Stimulated activated CD4-positive, alpha-beta T cell treated with anti-CD3 and anti-CD28 coated beads, Interleukin-12 subunit alpha, Interleukin-12 subunit beta, amount 100 ng/mL, for 48 hours (primary cell): ENCODE data around the gene AVPR2.

ENCODE experiments used
- DNase-seq, 3 donors: peaks; one replicate each; pipeline ENCODE4 v3.0.0-alpha.2; 2020; ENCODE audit warnings: low read depth in 2 of 3, low spot score in 1 of 3

AVPR2 gene

DNA sequence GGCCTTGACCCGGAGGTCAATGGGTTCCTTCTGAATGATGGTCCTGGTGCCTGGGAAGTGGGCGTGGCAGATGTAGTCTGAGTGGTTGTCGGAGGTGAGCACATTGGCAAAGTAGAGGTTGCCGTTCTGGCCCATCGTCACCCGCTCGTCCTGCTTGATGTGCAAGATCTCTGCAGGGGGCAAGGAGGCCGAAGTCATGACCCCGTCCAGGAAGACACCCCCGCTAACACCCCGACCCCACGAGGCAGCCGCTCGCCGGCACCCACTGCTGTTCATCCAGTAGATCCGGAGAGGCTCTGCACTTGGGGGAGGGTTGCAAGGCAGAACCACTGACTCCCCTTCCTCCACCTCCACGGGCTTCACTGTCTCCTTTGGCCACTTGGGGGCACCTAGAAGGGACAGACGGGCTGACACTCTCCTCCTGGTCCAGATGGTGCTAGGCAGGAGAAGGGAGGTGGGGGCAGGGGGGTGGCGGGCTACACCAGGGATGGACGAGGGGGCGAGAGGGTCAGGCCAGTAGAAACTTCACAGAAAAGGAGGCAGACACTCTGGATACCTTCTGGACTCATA lies 33.6 kb upstream of the AVPR2 start:
- no peak for DNase-seq

DNA sequence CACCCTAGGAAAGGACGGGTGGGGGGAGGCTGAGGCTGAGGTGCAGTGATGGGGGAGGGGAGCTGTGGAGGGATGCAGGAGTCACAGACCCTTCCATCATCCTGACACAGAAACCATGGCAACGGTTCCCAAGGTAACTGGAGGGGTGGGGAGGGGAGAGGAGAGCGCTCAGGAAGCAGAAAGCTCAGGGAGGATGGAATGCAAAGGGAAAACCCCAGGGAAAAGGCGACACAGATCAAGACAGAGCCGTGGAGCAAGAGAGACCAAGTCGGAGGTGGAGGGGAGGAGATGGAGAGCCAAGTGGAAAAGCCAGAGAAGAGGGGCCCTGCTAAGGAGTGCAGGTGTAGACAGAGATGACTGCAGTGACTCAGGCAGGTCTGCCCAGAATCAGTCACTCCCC lies 33.0 kb upstream of the AVPR2 start:
- no peak for DNase-seq

DNA sequence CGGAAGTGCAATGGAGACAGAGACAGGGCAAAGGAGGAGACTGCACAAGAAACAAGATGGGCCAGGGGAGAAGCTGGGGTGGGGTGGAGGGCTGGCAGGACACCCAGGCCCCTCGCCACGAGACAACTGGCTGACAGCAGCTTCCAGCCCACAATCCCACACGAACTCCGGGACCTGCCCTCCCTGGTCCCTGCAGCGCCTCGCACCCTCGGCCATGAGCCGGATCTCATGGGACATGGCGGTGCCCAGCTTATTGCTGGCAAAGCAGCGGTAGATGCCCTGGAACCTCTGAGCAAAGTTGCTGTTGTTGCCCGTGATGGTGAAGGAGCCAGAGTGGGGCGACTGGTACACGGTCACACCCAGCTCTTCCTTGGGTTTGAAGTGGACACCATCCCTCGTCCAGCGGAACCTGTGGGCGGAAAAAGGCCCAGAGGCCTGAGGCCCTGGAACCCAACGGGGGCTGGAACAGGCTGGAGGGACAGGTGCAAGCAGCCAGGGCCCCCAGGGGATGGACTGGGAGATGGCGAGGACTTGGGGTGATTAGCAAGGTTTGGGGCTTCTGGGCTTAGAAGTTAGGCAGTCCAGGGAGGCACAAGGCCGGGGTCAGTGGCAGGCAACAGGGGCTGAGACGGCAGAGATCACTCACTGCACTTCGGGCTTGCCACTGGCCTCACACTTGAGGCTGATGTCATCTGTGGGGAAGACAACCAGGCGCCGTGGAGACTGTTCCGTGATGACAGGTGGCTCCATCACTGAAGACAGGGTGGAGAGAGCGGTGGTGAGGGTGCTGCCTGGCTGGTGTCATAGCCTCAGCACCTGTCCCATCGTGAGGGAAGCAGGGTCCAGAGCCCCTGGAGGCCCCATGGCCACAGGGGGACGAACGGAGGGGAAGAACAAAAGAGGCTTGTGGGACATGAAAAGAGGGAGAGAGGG lies 32.3 kb upstream of the AVPR2 start:
- DNase-seq, result no peak

DNA sequence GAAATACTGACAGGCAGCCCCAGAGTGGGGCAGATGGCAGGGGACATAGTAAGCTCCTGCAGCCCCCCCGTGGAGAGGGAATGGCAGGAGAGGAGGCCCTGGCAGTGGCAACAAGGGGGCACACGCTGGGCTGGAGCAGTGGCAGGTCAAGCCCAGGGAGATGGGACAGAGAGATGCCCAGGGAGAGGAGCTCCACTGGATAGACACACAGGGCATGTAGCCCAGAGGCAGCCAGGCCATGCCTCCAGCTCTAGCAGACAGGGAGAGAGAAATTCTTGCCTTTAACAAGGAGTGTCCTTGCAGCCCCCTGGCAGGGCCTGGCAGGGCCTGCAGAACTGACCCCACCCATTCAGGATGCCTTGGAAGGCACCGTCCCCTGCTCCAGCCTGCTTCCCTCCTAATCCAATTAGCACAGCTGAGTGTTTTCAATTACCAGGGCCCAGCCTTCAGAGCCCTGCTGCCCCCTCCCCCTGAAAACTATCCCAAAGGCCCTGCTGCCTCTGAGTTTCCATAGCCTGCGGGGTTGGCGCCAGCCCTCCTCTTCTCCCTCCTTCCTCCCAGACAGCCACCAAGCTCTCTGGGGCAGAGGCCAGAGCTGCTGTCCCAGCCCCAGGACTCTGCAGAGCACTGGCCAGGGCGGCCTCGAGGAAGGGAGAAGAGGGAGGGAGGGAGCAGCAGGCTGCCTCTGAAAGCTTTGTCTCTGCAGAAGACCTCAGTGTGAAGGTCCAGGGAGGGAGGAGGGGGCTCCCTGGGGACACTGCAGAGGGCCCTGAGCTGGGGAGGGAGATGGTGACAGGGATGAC lies 31.0 kb upstream of the AVPR2 start:
- DNase-seq, result no peak

DNA sequence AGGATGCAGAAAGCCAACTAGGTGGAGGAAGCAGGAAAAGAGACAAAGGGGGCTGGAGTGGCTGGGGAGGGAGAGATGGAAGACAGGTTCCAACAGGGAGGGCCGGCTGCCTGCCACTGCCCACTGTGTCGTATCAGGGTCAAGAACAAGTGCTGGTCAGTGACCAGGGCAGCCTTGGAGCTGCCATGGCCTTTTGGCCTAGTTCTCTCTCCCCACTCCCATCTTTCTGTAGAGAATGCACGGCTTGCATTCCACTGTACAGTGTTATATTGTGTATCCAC lies 30.4 kb upstream of the AVPR2 start:
- DNase-seq, result no peak

DNA sequence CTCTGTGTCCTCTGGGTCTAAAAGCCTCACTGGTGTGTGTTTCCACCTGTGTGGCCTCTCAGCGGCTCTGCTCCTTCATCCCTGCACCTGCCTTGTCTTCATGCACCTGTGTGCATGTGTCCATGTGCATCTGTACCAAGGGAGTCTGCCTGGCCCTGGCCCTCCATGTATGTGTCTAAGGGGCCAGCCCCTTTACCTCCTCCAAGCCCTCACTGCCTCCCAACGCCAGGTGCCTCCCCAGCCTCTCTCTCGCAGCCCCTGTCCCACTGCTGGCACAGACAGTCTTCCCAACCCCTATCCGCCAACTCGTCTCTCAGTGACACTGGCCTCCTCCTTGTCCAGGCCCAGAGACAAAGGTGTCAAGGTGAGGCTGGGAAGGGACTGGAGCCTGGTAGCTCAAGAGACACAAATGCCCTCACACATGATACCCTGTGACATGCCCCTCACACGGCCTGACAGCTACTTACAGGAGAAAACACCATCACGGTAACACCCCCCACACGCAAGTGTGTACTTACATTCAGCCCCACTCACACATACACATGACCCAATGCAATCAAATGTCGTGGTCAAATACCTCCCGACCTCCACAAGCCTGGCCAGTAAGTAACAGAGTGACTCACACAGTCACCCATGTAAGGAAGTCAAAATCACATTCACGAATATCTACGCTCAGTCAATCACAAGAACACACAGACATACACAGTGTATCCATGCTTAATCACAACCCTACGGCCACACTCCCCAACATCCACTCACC lies 29.9 kb upstream of the AVPR2 start:
- no peak for DNase-seq

DNA sequence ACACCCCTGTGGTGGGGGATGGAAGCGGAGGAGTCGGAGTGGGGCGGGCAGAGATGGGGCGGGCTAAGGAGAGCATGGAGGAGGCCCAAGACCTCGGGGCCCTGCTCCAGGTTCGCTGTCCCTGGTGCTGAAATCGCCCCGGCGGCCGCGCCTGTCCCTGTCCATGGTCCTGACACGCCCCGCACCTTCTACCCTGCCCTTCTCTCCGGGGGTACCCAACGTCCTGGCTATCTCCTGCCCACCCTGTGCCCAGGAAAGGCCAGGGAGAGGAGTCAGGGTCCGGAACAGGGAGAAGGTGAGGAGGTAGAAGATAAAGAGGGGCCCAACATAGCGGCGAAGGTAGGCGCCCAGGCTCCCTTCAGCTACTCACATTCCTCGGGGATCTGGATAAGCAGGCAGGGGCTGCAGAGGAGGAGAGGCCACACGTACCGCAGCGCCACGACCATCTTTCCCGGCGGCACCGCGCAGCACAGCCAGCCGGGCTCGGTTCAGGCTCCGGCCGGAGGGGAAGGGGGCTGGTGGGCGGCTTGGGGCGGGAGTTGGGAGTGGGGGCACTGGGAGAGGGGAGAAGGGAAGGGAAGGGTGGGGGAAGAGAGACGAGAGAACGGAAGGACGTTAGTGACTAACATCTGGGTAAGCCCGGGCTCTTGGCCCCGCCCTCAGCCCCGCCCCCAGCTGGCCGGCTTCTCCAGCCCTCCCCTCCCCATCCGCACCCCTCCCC lies 28.9 kb upstream of the AVPR2 start:
- DNase-seq, result peak; percentile 31 to 67 (median 38)

DNA sequence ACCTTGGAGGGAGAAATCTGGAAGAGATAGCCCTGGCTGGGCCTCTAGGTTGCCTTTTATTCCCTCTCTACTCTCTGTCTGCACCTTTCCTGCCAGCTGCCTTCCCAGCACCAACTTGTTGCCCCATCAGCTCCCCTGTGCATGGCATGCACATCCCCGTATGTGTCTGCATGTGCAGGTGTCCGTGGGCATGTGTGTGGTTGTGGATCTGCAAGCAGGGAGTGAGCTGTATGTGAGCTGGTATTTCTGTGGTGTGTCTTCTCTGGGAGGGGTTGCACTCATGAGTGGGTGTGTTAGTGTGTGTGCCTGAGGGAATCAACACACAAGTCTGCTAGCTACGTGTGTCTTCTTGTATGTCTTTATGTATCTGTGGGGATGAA lies 28.4 kb upstream of the AVPR2 start:
- DNase-seq, result no peak

DNA sequence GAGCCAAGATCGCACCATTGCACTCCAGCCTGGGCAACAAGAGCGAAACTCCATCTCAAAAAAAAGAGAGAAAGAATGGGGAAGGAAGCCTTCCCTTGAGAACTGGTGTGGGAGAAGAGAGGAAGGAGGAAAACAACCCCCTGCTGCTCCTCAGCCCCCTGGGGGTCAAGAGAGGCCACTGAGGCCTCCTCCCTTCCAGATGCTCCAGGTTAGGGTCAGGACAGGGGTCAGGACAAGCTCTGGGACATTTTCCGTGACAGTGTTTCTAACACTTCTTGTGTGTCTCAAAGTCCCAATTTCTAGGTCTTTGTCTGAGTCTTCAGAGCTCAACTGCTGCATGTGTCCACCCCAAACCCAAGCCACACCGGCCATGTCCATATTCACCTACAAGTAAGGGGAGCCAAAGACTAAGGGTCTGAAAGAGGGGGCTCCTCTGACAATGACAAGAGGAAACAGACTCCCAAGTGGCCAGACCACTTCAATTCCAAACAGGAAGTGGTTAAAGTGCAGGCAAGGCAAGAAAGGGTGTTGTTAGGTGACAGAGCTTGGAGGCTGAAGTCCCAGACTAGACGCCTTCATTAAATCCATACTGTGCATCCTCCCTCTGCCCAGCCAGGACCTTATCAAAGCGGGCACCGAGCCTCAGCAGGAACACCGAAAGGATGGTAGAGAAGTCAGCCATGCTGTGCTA lies 26.8 kb upstream of the AVPR2 start:
- DNase-seq, result no peak

DNA sequence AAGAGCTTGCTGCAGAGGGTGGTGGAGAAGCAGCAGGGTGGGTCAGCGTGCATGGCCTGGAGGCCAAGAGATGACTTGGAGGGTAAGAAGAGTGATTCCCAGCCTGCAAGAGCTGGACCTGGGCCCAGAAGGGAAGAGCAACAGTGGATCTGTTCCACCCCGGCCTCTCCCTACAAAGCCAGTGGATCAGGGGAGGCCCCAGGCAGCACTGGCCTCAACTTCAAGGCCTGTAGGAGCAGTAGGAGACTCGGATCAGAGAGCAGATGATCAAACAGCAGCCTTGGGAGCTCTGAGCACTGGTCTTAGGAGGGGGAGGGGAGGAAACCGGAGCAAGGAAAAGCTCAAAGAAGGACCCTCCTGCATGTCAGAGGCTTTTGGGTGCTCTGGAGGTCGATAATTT lies 26.1 kb upstream of the AVPR2 start:
- no peak for DNase-seq

DNA sequence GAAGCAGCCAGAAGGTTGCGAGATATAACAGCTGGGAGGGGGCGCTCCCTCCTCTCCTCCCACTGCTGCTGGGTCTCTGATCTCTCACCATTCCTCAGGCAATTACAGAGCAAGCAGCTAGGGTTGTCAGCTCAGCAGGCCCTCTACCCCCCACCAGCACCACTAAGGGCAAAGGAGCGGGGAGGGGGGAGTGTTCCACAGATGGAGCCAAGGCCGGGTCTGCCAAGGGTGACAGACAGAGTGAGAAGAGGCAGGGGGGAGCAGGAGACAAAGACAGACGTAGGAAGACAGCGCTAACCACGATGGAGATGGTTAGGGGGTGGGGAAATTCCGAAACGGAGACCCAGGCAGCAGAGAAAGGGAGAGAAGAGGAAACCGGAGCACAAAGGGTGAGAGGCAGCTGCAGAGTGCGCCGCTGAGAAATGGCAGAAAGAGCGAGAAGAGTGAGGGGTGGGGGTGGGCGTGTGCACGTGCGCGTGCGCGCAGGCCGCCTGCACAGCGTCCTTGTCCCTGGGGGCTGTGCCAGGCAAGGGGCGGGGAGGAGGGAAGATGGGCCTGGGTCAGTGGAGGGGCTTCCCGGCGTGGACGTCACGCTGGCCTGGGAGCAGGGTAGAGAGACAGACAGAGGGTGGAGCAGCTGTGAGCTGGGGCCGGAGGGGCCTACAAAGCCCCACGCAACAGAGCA lies 25.4 kb upstream of the AVPR2 start:
- no peak for DNase-seq

DNA sequence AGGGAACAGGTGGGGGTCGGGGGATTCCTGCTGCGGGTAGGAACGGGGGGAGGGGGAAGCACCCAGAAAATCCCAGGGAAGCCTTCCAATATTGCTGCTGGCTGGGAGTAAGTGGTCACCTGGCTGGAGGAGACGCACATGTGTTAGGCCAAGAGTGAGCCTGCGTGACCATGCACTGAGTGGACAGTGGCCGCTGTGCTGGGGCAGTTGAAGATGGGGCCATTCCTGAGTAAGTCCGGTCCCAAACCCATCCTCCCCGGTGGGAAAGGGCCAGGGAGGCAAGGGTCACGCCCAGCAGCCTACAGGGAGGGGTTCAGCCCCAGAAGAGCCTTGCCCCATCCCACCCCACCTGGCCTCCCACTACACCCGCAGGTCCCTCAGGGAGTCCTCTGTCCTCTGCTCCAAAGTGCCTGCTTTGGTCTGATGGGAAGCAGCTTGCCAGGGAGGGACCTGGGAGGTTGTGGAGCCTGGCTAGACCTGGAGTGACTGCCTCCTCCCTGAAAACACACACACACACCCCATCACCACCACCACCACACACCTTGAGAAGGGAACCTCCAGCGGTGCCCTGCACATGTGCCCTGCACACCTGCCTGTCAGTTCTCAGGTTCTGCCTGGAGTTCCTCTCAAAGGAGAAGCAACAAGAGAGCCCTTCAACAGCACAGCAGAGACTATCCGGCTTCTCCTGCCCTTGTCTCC lies 24.6 kb upstream of the AVPR2 start:
- no peak for DNase-seq

DNA sequence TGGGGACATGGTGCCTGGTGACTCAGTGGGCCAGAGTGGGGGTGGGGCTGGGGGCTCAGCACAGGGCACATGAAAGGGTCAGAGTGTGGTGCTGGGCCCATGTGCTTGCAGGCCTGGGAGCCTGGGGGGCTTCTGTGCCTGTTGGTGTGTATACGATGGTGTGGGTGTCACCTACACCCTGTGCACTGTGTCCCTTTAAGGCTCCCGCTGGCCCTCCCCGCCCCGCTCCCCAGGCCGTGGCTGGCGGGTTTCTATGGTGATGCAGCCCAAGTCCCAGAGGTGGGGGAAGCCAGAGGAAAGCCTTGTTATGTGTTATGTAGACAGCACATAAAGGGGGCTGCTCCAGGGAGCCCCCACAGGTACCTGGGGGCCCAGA lies 24.0 kb upstream of the AVPR2 start:
- no peak for DNase-seq

DNA sequence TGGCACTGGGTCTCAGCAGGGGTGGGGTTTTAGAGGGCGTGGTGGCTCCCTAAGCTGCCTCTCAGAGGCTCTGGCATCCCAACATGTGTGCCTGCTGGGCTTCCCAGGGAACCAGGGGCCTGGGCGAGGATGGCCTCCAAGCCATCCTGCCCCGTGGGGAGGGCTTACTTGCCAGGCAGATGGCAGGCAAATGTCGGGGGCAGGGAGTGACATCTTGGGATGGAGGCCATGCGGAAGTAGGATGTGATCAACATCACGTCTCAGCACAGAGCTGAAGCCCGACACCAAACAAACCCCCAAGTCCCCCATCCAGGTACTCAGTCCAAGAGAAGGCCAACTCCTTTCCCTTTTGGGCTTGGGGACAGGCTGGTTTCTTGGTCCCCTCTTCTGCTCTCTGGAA lies 23.2 kb upstream of the AVPR2 start:
- DNase-seq, result no peak

DNA sequence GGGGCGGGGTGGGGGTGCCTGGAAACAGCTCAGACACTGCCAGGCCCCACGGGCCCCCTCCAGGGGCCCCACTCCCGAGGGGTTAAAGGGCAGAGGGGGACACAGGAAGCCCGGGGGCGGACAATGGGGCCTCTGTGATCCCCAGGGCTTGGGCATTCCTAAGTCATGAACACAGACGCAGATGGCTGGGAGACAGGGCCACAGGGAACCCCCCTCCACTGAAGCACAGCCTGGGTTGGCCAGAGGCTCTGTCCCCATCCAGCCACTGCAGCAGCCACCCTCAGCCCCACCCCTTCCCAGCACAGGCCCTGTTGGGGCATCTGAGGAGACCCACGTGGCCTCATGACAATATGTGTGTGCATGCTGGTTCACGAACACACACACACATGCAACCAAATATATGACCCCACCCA lies 22.4 kb upstream of the AVPR2 start:
- DNase-seq, result no peak

DNA sequence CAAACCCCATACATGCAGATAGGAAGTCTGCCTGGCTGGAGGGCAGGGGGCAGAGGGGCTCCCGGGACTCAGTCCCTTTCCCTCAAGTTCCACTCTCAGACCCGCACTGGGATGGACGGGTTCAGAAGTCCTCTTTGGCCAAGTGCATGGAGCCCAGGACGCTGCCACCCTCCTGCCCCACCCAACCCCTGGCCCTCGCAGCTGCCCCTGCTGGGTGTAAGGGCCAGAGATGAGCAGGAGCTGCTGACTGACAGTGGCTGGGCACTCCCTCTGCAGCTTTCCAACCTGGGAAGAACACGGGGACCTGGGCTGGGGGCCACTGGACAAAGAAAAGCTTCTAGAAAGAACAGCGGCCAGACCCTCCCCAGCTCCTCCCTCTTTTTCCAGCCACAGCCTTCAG lies 21.9 kb upstream of the AVPR2 start:
- DNase-seq, result no peak

DNA sequence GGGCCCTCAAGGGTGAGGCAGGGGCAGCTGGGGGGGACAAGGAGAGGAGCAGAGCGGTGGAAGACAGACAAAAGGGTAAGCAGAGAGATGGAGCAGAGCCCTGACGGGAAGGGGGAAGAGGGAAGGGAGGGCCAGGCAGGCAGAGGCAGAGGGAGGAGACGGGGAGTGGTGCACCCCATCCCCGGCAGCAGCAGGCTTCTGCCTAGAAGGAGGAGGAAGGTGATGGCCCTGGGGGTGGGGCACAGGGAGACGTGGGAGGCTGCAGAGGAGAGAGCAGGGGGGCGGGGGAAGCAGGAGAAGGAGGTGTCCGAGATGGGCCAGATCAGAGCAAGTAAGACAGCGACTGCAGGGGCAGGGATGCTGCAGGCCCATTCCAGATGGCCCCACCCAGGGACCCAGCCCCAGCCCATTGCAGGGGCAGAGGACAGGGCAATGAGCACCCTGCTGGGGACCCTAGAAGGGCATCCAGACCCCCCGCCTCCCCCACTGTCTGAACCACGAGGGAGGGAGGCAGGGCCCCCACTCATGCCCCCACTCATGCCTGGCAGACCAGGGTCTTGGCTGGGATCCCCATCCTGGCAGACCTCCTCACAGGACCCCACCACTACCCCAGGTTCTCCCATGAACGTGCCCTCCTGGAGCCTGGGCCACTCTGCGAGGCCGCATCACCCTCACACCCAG lies 21.2 kb upstream of the AVPR2 start:
- no peak for DNase-seq

DNA sequence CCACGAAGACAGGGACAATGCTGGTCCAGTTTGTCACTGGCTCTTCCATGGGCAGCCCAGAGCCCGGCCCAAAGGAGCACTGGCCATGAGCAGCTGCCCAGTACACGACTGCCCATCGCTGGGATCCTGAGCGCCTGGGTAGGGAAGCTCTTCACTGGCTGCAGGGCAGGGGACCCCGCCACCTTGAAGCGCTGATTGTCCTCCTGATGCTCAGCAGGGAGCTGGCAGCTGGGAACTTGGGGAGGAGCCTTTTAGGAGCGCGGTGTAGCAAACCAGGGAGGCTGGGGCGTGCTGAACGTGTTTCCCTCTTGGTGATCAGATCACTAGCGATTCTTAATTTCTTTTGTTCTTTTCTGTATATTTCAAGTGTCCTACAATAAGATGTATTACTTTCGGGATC lies 20.3 kb upstream of the AVPR2 start:
- DNase-seq, result no peak

DNA sequence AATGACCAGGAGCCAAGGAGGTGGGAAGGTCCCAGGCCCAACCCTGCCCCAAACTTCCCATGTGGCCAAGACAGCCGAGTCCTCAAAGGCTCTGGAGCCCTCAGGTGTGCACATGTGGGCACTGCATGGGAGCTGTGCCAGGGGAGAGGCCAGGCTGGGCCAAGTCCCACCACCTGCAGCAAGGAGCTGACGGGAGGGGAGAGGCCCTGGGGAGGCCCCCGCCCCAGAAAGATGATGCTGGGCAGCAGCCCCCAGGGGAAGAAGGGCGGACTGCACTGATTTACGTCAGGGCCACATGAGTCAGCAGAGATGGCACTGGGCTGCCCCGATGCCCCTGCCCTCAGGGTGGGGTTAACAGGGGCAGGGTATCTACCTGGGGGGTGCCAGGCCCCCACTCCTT lies 19.9 kb upstream of the AVPR2 start:
- DNase-seq, result no peak
